SK-N-SH (cell line): ENCODE results near the gene SLC30A2. TPM values are rescaled to one million over a fixed set of nuclear protein-coding genes. Genes with fewer than 3 reads are reported as not detected.

Experiments used
- CTCF ChIA-PET: fragments of 300-600, 350-600 bp; formaldehyde crosslinking; extraction: SDS; loops from one replicate; lab custom pipeline; 2021; lab: Yijun Ruan, JAX
- POLR2A ChIA-PET: fragments of 350-600 bp; sonication (Branson Sonifier 250); formaldehyde crosslinking; extraction: SDS; loops from one replicate; lab custom pipeline; 2020; ENCODE audit warnings: antibody characterized with exemption, inconsistent platforms; lab: Yijun Ruan, JAX
- DNase-seq: peaks from one replicate; pipeline ENCODE4 v3.0.0; 2012
- H2AFZ ChIP-seq: fragments of 200-600 bp; sonication (generic); 2 replicates; pipeline ENCODE4 v1.8.1; 2016; ENCODE audit warnings: antibody characterized with exemption, mild to moderate bottlenecking, low read depth
- H3F3A ChIP-seq: fragments of 200-600 bp; sonication (generic); replicated peaks from 2 replicates; pipeline ENCODE3; 2016; ENCODE audit warnings: antibody characterized with exemption, mild to moderate bottlenecking; ENCODE audit not compliant: insufficient read depth
- H3K27ac ChIP-seq, 2 experiments: fragments of 200-500 bp in 1 of 2; fragments of 200-600 bp in 1 of 2; sonication (Bioruptor generic) in 1 of 2; sonication (generic), shearing (Covaris generic) in 1 of 2; 2 replicates each; pipeline versions ENCODE4 v1.5.1 to v1.6.1; 2014 to 2016; ENCODE audit warnings: low read depth in 2 of 2, inconsistent platforms in 1 of 2, low read length in 1 of 2, mild to moderate bottlenecking in 1 of 2, mixed read lengths in 1 of 2
- H3K27me3 ChIP-seq: fragments of 200-600 bp; sonication (generic), shearing (Covaris generic); 2 replicates; pipeline ENCODE4 v1.6.1; 2016; ENCODE audit warnings: mixed run types; ENCODE audit not compliant: insufficient read depth
- H3K36me3 ChIP-seq, 2 experiments: fragments of 200-500 bp in 1 of 2; fragments of 200-600 bp in 1 of 2; sonication (Bioruptor generic) in 1 of 2; sonication (generic) in 1 of 2; replicated peaks in 1 of 2; 2 replicates each; pipeline versions ENCODE3 to v1.5.1; 2014 to 2016; ENCODE audit warnings: low read length in 1 of 2, mild to moderate bottlenecking in 1 of 2; ENCODE audit not compliant: insufficient read depth in 2 of 2, control insufficient read depth in 1 of 2
- H3K4me1 ChIP-seq, 2 experiments: fragments of 200-500 bp in 1 of 2; fragments of 200-600 bp in 1 of 2; sonication (Bioruptor generic) in 1 of 2; sonication (generic), shearing (Covaris generic) in 1 of 2; 2 replicates each; pipeline versions ENCODE4 v1.5.1 to v1.6.1; 2014 to 2016; ENCODE audit warnings: low read depth in 1 of 2, low read length in 1 of 2, mixed run types in 1 of 2; ENCODE audit not compliant: insufficient read depth in 2 of 2, control insufficient read depth in 1 of 2
- H3K4me2 ChIP-seq: fragments of 200-600 bp; sonication (generic), shearing (Covaris generic); 2 replicates; pipeline ENCODE4 v1.6.1; 2017; ENCODE audit warnings: mixed run types
- H3K4me3 ChIP-seq, 2 experiments: fragments of 200-500 bp in 1 of 2; fragments of 200-600 bp in 1 of 2; sonication (Bioruptor generic) in 1 of 2; sonication (generic), shearing (Covaris generic) in 1 of 2; 2 replicates each; pipeline versions ENCODE4 v1.5.1 to v1.8.1; 2014 to 2016; ENCODE audit warnings: low read depth in 2 of 2, inconsistent platforms in 1 of 2, low read length in 1 of 2, mild to moderate bottlenecking in 1 of 2, mixed read lengths in 1 of 2, moderate library complexity in 1 of 2
- H3K79me2 ChIP-seq: fragments of 200-600 bp; sonication (generic); 2 replicates; pipeline ENCODE4 v1.8.1; 2017; ENCODE audit warnings: mild to moderate bottlenecking; ENCODE audit not compliant: insufficient read depth
- H3K9ac ChIP-seq: fragments of 200-600 bp; sonication (generic); 2 replicates; pipeline ENCODE4 v1.6.1; 2017; ENCODE audit warnings: mixed run types
- H3K9me2 ChIP-seq: fragments of 200-600 bp; sonication (generic); 2 replicates; pipeline ENCODE4 v1.6.1; 2017; ENCODE audit warnings: mixed run types
- H3K9me3 ChIP-seq: fragments of 200-600 bp; sonication (generic); 2 replicates; pipeline ENCODE4 v1.6.1; 2017; ENCODE audit warnings: mixed run types, mild to moderate bottlenecking, moderate library complexity
- H4K20me1 ChIP-seq: fragments of 200-600 bp; sonication (generic); 2 replicates; pipeline ENCODE4 v1.6.1; 2017; ENCODE audit warnings: mild to moderate bottlenecking, mixed run types; ENCODE audit not compliant: insufficient read depth
- ELF1 ChIP-seq: IDR thresholded peaks from 2 replicates; pipeline ENCODE4 v1.4.0; 2012
- EP300 ChIP-seq, 2 experiments: IDR thresholded peaks; 2 replicates each; pipeline versions ENCODE4 v1.4.0 to v1.6.1; 2012; ENCODE audit warnings: borderline replicate concordance in 1 of 2, low read depth in 1 of 2, low read length in 1 of 2
- EZH2phosphoT487 ChIP-seq: fragments of 200-600 bp; sonication (generic); IDR thresholded peaks from 2 replicates; pipeline ENCODE4 v1.6.1; 2017; ENCODE audit warnings: low read depth, mixed run types, mild to moderate bottlenecking, antibody characterized with exemption, moderate library complexity, borderline replicate concordance
- FOSL2 ChIP-seq: IDR thresholded peaks from 2 replicates; pipeline ENCODE4 v1.4.0; 2012; ENCODE audit warnings: low read depth, mild to moderate bottlenecking, moderate library complexity, borderline replicate concordance
- MXI1 ChIP-seq: IDR thresholded peaks from 2 replicates; pipeline ENCODE4 v1.6.1; 2012; ENCODE audit warnings: mild to moderate bottlenecking, low read depth, low read length, improper control_type of control experiment
- NFIC ChIP-seq: IDR thresholded peaks from 2 replicates; pipeline ENCODE4 v1.4.0; 2012; ENCODE audit warnings: borderline replicate concordance
- POLR2AphosphoS5 ChIP-seq: IDR thresholded peaks from 2 replicates; pipeline ENCODE4 v1.6.1; 2012; ENCODE audit warnings: low read depth, low read length
- RAD21 ChIP-seq: IDR thresholded peaks from 2 replicates; pipeline ENCODE4 v1.6.1; 2012; ENCODE audit warnings: mild to moderate bottlenecking, low read length
- RCOR1 ChIP-seq: fragments of 150-350 bp; IDR thresholded peaks from 2 replicates; pipeline ENCODE4 v1.6.1; 2017; ENCODE audit warnings: antibody characterized with exemption, low read length
- RFX5 ChIP-seq: IDR thresholded peaks from 2 replicates; pipeline ENCODE4 v1.6.1; 2012; ENCODE audit warnings: mild to moderate bottlenecking, improper control_type of control experiment, low read length
- RXRA ChIP-seq: IDR thresholded peaks from 2 replicates; pipeline ENCODE4 v1.4.0; 2012; ENCODE audit warnings: low read depth, mild to moderate bottlenecking, borderline replicate concordance
- TAF1 ChIP-seq: IDR thresholded peaks from 2 replicates; pipeline ENCODE4 v1.6.1; 2012; ENCODE audit warnings: low read depth, mild to moderate bottlenecking, low read length, moderate library complexity, borderline replicate concordance
- TCF12 ChIP-seq: IDR thresholded peaks from 2 replicates; pipeline ENCODE4 v1.4.0; 2012
- YY1 ChIP-seq: IDR thresholded peaks from 2 replicates; pipeline ENCODE4 v1.4.0; 2012; ENCODE audit warnings: low read depth, mild to moderate bottlenecking
- WGBS: methylation state at CpG from one replicate; pipeline ENCODE4 v1.1.6; 2017; ENCODE audit warnings: low lambda C conversion rate; 5-methylcytosine and 5-hydroxymethylcytosine counted together
- polyA plus RNA-seq, 3 experiments: library from polyadenylated mRNA; depleted of rRNA; stranded (reverse); fragments of >200 nt; gene quantifications; 2 replicates each; pipeline ENCODE4 v1.2.3, GENCODE V29; 2012
- TF ChIP-seq, protein P1 (sequence below): fragments of 150-350 bp; IDR thresholded peaks from 2 replicates; pipeline ENCODE4 v1.6.1; 2016; ENCODE audit warnings: mild to moderate bottlenecking, low read depth, low read length
- TF ChIP-seq, protein P2 (sequence below): fragments of 200-600 bp; sonication (generic); IDR thresholded peaks from 2 replicates; pipeline ENCODE4 v1.6.1; 2017; ENCODE audit warnings: antibody characterized with exemption, mild to moderate bottlenecking, moderate library complexity
- TF ChIP-seq, protein P3 (sequence below): IDR thresholded peaks from 2 replicates; pipeline ENCODE4 v1.4.0; 2012; ENCODE audit warnings: low read depth, borderline replicate concordance

Gene SLC30A2
- polyA plus RNA-seq, 1 of the 3 experiments (the other 2 are of a cell fraction), result not detected

DNA sequence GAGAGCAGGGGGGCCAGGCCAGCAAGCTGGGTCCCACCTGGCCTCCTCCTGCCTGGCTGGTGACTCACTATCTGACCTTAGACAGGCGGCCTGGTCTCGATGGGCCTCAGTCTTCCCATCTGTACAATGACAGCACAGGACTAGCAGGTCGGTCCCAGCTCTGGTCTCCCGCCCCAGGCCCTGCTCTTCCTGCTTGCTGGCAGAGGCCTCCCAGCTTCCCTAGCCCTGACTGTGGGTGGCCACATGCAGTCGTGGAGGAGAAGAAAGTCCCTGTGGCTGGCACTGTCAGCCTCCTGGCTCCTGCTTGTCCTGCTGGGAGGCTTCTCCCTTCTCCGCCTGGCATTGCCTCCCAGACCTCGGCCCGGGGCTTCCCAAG, 23.5 kb downstream of the SLC30A2 start:
- Histone ChIP-seq H3K4me3 (peak overlapping the region in 1 of 2 experiments; percentile 59; a peak in 2 of 4 replicates), H3K36me3 (no peaks in the 10 kb centered on the region), H2AFZ (no peak overlapping the region), H3K4me2 (peak overlapping the region; percentile 71), H3K9ac (no peak overlapping the region), H3K27me3 (no peaks in the 10 kb centered on the region), H3F3A (no peaks in the 10 kb centered on the region), H4K20me1 (no peaks in the 10 kb centered on the region), H3K79me2 (no peaks in the 10 kb centered on the region), H3K9me3 (no peaks in the 10 kb centered on the region), H3K4me1 (peaks cover 0 to 37% of the 10 kb centered on the region in 2 experiments; a peak in 1 of 4 replicates), H3K27ac (peak overlapping the region in 1 of 2 experiments; percentile 95; a peak in 2 of 4 replicates), H3K9me2 (no peaks in the 10 kb centered on the region)
- ChIA-PET POLR2A (interaction anchor here (0.7 to 1.9 kb wide), 5 partner anchors 14 to 147 kb away, joined by 3 to 13 read pairs (median 4); partner anchors contain the start of genes PAFAH2 and PAQR7), CTCF (interaction anchor here (0.9 to 2.8 kb wide), 6 partner anchors 12 to 127 kb away, joined by 3 to 12 read pairs (median 10); partner anchors contain the start of gene PAFAH2)
- DNase-seq, result no peak
- no CpG with 5 or more reads among the region's 8 CpGs for WGBS
- TF ChIP-seq ELF1, result no peak
- no peak for TF ChIP-seq RAD21
- no peak for TF ChIP-seq MXI1
- TF ChIP-seq NFIC, result no peak
- no peak for TF ChIP-seq TAF1
- TF ChIP-seq TCF12, result no peak
- no peak for TF ChIP-seq FOSL2
- no peak for TF ChIP-seq YY1
- TF ChIP-seq, protein P1, sequence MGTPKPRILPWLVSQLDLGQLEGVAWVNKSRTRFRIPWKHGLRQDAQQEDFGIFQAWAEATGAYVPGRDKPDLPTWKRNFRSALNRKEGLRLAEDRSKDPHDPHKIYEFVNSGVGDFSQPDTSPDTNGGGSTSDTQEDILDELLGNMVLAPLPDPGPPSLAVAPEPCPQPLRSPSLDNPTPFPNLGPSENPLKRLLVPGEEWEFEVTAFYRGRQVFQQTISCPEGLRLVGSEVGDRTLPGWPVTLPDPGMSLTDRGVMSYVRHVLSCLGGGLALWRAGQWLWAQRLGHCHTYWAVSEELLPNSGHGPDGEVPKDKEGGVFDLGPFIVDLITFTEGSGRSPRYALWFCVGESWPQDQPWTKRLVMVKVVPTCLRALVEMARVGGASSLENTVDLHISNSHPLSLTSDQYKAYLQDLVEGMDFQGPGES, result no peak
- no peak for TF ChIP-seq EP300 (IDR thresholded peaks at IDR 0.05; ENCODE audit: borderline replicate concordance in 1 of 2, low read depth in 1 of 2, low read length in 1 of 2)
- TF ChIP-seq POLR2AphosphoS5, result no peak
- no peak for TF ChIP-seq RCOR1
- TF ChIP-seq, protein P2, sequence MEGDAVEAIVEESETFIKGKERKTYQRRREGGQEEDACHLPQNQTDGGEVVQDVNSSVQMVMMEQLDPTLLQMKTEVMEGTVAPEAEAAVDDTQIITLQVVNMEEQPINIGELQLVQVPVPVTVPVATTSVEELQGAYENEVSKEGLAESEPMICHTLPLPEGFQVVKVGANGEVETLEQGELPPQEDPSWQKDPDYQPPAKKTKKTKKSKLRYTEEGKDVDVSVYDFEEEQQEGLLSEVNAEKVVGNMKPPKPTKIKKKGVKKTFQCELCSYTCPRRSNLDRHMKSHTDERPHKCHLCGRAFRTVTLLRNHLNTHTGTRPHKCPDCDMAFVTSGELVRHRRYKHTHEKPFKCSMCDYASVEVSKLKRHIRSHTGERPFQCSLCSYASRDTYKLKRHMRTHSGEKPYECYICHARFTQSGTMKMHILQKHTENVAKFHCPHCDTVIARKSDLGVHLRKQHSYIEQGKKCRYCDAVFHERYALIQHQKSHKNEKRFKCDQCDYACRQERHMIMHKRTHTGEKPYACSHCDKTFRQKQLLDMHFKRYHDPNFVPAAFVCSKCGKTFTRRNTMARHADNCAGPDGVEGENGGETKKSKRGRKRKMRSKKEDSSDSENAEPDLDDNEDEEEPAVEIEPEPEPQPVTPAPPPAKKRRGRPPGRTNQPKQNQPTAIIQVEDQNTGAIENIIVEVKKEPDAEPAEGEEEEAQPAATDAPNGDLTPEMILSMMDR, result no peak
- no peak for TF ChIP-seq RXRA
- TF ChIP-seq, protein P3, sequence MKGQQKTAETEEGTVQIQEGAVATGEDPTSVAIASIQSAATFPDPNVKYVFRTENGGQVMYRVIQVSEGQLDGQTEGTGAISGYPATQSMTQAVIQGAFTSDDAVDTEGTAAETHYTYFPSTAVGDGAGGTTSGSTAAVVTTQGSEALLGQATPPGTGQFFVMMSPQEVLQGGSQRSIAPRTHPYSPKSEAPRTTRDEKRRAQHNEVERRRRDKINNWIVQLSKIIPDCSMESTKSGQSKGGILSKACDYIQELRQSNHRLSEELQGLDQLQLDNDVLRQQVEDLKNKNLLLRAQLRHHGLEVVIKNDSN, result no peak
- TF ChIP-seq RFX5, result no peak
- no peak for TF ChIP-seq EZH2phosphoT487
- TF ChIP-seq, all 33 proteins: peak for 0
